DMS53 (cell line): ENCODE data around the gene USP6NL.

Experiments used
- DNase-seq: peaks from one replicate; lab custom pipeline; 2025; lab: John Stamatoyannopoulos, UW

USP6NL gene

DNA sequence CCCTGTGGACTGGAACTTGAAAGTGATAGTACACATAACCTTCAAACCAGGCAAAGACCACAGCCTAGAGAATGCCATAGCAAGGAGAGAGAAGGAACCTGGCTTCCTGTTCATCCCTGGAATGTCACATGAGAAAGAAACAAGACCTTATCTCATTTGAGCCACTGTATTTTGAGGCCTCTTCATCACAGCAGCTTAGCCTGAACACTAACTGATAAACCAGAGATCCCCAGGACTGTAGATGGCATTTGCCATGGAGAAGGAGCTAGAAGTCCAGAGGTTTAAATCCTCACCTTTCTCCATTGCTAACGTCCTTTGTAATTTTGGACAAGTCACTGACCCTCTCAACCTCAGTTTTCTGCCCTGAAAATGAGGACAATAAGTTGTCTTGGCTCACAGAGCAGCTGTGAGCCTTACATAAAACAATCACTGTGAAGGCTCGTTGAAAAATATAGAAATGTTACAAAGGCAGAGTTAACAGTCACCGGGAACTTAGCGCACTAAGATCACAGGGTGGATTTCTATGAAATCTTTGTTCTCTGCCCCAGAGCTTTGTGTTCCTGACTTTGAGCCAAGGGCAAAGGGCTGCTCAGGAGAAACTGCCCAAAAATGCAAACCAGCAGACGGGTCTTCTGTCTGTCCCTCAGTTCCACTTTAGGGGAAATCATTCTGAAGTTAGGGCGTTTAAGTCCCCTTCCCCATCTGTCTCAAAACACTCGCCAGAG, 197.0 kb downstream of the USP6NL start:
- DNase-seq, result no peak

DNA sequence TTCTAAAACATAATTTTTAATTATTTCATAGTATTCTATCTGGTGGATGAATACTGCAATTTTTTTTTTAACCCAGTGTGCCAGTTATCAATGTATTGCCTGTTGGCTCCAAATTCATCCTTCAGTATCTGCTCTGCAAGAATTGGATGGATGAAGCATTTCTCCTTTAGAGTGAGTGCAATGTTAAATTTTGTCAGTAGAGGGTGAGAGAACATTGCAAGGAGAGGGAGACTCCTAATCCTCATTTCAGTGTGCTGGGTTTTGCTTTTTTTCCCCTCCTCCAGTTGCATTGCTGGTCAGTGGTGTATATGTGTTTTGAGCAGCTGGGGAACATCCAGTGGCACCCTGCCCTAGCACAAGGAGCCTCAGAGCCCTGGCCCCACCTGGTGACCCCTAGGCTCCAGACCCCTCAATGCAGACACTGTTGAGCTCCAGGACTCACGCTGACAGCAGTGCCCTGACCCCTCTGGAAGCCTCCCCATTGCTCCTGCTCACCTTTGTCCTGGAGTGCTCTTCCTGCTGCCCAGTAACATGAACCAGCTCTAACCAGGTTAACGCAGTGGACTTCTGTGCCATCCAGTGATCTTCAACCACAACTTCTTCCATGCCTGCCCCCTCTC, 199.4 kb downstream of the USP6NL start:
- DNase-seq, result peak; percentile 35

DNA sequence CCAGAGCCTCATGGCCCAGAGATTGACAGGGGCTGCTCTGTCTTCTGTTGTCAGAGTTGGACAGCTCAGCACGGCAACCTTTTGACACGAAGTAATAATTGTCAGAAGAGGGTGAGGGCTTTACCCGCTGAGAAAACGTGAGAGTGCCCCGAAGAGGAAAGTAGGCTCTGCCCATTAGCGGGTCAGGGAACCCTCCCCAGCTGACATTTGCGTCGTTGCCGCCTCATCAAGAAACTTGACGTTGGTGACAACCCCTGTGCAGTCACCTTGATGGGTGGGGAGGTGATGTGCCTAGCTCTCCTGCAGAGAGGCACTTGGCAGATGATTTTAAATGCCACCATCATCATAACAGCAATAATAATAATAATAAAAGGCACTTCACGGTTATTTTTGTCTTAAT, 202.1 kb downstream of the USP6NL start:
- DNase-seq, result no peak

DNA sequence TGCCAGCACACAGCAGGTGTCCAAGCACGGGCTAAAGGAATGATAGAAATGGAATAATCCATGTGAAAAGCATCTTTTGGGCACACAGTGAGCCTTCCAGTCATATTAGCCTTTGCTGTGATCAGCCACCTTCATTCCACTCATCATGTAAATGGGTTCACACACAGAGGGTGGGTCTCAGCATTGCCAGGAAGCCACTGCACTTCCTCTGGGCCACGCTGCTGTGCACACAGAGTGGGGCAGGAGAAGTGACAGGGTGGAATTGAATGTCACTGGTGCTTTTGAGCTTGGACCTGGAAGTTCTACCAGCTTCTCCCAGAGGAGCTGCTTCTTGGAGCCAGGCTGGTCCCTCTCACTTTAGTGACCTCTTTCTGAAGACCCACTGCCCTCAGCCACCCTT, 203.5 kb downstream of the USP6NL start:
- no peak for DNase-seq

DNA sequence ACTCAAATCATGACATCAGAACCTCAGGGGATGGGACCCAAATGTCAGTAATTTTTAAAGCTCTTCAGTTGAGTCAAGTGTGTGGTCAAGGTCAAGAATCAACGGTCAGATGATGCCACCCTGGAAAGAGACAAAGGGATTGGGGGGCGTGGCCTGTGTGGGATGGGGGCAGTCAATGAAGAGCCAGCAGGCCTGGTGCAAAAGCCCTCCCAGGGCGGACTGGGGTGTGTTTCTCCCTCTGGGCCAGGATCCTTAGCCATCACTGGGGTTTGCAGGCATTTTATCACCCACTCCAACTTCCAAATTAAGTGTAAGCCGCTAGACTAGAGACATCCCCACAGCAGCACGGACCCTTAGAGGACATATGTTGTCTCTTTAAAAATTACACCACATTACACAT, 204.7 kb downstream of the USP6NL start:
- DNase-seq, result no peak

DNA sequence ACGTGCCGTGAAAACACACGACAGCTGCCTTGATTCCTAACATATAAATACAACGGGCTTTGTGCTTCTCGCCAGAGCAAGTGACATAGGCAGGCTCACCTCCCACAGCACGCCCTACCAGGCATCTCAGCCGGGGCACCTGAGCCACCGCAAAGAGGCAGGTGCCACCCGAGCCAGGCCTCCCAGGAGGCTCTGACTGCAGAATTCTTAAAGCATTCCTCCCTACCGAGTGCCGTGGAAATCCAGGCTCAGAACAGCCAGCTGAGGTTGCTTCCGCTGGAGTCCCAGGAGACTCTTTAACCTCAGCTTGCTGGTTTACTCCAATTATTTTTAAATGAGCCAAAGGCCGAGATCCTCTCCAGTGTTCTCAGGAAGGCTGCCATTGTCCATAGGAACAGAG, 206.5 kb downstream of the USP6NL start:
- peak; percentile 24 for DNase-seq
